Ishikawa (cell line): ENCODE measurements around the gene STRADA.

ENCODE experiments used
- CEBPB ChIP-seq: IDR thresholded peaks from 2 replicates; pipeline ENCODE4 v1.6.1; 2012
- CREB1 ChIP-seq: IDR thresholded peaks from 2 replicates; pipeline ENCODE4 v1.6.1; 2012; ENCODE audit warnings: low read depth
- EGR1 ChIP-seq: IDR thresholded peaks from 2 replicates; pipeline ENCODE4 v1.6.1; 2012
- EP300 ChIP-seq: IDR thresholded peaks from 2 replicates; pipeline ENCODE4 v1.6.1; 2012; ENCODE audit warnings: borderline replicate concordance
- FOXM1 ChIP-seq: IDR thresholded peaks from 2 replicates; pipeline ENCODE4 v1.6.1; 2012; ENCODE audit warnings: low read depth, borderline replicate concordance
- NFIC ChIP-seq: IDR thresholded peaks from 2 replicates; pipeline ENCODE4 v1.6.1; 2012
- RAD21 ChIP-seq: IDR thresholded peaks from 2 replicates; pipeline ENCODE4 v1.6.1; 2012; ENCODE audit warnings: low read depth
- TAF1 ChIP-seq: IDR thresholded peaks from 2 replicates; pipeline ENCODE4 v1.6.1; 2012; ENCODE audit warnings: low read depth, mild to moderate bottlenecking
- TCF12 ChIP-seq: IDR thresholded peaks from 2 replicates; pipeline ENCODE4 v1.6.1; 2012; ENCODE audit warnings: low read depth
- TEAD4 ChIP-seq: IDR thresholded peaks from 2 replicates; pipeline ENCODE4 v1.6.1; 2012
- YY1 ChIP-seq: IDR thresholded peaks from 2 replicates; pipeline ENCODE4 v1.6.1; 2012; ENCODE audit warnings: low read depth
- ZBTB7A ChIP-seq: IDR thresholded peaks from 2 replicates; pipeline ENCODE4 v1.6.1; 2012; ENCODE audit warnings: low read depth
- TF ChIP-seq, protein P1 (sequence below): IDR thresholded peaks from 2 replicates; pipeline ENCODE4 v1.6.1; 2012
- TF ChIP-seq, protein P2 (sequence below): IDR thresholded peaks from 2 replicates; pipeline ENCODE4 v1.6.1; 2012
- TF ChIP-seq, protein P3 (sequence below): IDR thresholded peaks from 2 replicates; pipeline ENCODE4 v1.6.1; 2012; ENCODE audit warnings: low read depth, mild to moderate bottlenecking

STRADA gene

DNA sequence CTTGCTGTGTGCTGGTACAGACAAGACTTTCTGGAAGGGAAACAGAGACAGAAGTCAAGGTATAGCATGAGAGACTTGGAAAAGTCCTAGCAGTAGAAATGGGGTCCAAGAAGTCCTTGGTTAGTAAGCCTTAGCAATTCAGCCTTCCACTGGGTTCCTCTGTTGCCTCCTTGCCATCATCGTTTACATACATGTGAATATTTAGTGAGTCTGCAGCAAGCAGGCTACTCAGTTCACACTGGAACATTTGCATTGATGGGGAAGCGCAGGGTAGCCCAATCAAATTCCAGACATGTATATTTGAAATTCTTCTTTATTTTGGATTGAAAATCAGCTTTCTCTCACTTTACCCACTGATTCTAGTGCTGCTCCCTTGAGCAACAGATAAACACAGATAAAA is 68.7 kb downstream of the STRADA start:
- no peak for TF ChIP-seq TAF1

DNA sequence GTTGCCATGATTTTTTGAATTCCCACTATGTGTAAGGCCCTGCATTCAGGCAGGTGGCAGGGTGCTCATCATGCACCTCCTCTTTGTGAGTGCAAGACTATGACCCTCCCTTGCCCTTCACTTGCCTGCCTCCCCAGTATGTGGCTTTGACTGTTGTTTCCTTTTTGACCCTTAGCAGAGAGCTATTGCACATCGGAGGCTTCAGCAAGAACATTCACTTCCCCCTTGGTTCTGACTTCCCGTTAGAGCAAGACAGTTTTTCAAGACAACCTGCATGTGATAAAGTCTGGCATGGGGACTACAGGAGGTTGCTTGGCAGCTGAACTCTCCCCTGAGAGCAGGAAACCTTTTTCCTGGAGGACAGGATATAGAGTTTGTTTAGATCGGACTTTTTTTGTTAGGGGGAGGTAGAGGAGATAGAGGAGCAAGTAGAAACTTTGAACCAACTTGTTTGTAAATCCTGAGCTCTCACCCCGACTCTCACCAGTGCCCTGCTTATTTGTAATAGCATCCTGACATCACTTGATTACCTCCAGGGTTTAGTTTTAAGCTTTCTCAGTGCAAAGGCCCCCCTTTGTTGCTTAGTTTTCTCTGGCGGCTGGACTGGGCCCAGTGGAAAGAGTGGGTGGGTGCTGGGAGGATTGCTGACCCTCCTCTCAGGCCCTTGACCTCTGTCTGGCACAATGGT is 75.9 kb downstream of the STRADA start:
- TF ChIP-seq, protein P1, sequence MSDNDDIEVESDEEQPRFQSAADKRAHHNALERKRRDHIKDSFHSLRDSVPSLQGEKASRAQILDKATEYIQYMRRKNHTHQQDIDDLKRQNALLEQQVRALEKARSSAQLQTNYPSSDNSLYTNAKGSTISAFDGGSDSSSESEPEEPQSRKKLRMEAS, result no peak
- TF ChIP-seq TEAD4 (no peak), FOXM1 (no peak), NFIC (no peak), TAF1 (no peak), CEBPB (no peak), RAD21 (no peak), TCF12 (no peak), EP300 (no peak), ZBTB7A (no peak), EGR1 (no peak), CREB1 (no peak), YY1 (no peak)
- TF ChIP-seq, protein P2, sequence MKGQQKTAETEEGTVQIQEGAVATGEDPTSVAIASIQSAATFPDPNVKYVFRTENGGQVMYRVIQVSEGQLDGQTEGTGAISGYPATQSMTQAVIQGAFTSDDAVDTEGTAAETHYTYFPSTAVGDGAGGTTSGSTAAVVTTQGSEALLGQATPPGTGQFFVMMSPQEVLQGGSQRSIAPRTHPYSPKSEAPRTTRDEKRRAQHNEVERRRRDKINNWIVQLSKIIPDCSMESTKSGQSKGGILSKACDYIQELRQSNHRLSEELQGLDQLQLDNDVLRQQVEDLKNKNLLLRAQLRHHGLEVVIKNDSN, result no peak
- TF ChIP-seq, protein P3, sequence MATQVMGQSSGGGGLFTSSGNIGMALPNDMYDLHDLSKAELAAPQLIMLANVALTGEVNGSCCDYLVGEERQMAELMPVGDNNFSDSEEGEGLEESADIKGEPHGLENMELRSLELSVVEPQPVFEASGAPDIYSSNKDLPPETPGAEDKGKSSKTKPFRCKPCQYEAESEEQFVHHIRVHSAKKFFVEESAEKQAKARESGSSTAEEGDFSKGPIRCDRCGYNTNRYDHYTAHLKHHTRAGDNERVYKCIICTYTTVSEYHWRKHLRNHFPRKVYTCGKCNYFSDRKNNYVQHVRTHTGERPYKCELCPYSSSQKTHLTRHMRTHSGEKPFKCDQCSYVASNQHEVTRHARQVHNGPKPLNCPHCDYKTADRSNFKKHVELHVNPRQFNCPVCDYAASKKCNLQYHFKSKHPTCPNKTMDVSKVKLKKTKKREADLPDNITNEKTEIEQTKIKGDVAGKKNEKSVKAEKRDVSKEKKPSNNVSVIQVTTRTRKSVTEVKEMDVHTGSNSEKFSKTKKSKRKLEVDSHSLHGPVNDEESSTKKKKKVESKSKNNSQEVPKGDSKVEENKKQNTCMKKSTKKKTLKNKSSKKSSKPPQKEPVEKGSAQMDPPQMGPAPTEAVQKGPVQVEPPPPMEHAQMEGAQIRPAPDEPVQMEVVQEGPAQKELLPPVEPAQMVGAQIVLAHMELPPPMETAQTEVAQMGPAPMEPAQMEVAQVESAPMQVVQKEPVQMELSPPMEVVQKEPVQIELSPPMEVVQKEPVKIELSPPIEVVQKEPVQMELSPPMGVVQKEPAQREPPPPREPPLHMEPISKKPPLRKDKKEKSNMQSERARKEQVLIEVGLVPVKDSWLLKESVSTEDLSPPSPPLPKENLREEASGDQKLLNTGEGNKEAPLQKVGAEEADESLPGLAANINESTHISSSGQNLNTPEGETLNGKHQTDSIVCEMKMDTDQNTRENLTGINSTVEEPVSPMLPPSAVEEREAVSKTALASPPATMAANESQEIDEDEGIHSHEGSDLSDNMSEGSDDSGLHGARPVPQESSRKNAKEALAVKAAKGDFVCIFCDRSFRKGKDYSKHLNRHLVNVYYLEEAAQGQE, result no peak

DNA sequence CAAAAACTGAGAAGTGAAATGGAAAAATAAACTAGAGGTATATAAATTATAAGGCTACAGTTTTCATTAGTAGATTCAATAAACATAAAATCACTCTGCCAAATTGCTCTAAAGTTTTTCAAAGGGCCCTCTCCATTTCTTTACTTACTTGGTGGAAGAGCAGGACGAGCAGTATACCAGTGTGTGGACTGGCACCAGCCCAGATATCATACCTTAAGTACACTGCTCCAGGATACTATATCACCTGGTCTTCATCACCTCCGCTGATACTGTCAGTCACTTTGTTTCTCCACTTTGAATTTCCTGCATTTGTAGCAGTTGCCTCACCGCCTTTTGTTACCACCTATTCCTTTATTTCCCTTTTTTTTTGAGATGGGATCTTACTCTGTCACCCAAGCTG is 81.7 kb downstream of the STRADA start:
- no peak for TF ChIP-seq CEBPB
- TF ChIP-seq, protein P3, result no peak
- no peak for TF ChIP-seq YY1
- TF ChIP-seq EGR1, result no peak
- no peak for TF ChIP-seq RAD21
- no peak for TF ChIP-seq ZBTB7A
- no peak for TF ChIP-seq CREB1
- TF ChIP-seq, protein P2, result no peak
- no peak for TF ChIP-seq TEAD4
- no peak for TF ChIP-seq FOXM1
- no peak for TF ChIP-seq TAF1

DNA sequence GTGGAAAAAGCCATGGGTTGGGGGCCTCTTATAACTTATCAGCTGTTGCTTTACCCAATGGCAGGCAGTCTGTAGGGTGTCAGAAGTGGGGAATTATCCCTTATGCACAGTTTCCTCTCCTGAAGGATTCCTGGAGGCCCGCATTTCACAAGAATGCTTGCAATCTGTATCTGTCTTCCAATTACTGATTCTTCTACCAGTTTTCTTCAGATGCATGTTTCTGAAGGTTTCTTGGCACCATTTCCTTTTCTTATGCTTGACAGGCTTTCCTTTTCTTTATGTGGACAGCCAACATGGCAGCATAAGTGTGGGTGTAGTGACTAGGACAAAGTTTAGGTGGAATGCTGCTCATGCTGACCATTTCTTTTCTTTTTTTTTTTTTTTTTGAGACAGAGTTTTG is 83.2 kb downstream of the STRADA start:
- TF ChIP-seq, protein P1, result no peak
- TF ChIP-seq, protein P2, result no peak
- TF ChIP-seq FOXM1, result no peak
- TF ChIP-seq, protein P3, result no peak
- no peak for TF ChIP-seq TEAD4
- no peak for TF ChIP-seq YY1
- no peak for TF ChIP-seq NFIC
- no peak for TF ChIP-seq RAD21
- no peak for TF ChIP-seq ZBTB7A
- TF ChIP-seq EP300, result no peak
- TF ChIP-seq TAF1, result no peak
- TF ChIP-seq CEBPB, result no peak
- TF ChIP-seq TCF12, result no peak
- no peak for TF ChIP-seq EGR1
